ENCODE data around the gene ARMH3.
"Not testable (repeated sequence)": the region's sequence is repeated elsewhere in the genome, so short reads cannot be mapped to it uniquely, and the experiment has no call there.

Gene ARMH3

DNA sequence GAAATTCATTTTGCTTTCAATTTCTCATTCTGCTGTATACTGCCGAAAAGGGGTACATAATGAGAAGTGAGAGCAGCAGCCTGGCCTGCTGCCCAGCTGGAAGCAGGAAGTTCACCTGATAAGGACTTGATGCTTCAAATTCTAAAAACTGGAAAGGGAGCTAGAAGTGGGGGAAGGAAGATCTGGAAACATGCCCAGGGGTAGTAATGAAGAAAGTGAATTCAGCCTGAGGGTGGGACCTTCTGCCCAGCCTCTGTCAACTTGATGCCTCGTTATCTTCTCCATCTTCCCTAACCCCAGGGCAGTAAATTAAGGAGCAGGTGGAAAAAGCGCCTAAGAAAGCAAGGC is 69.4 kb downstream of the ARMH3 start:
- no peak for DNase-seq (ENCODE audit: low spot score)

DNA sequence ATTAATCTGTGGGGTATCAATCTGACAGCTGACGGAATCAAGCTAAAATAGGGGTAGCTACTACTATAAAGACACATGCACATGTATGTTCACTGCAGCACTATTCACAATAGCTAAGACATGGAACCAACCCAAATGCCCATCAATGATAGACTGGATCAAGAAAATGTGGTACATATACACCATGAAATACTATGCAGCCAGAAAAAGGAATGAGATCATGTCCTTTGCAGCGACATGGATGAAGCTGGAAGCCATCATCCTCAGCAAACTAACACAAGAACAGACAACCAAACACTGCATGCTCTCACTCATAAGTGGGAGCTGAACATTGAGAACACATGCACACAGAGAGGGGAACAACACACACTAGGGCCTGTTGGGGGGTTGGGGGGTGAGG is 75.3 kb downstream of the ARMH3 start:
- not testable (repeated sequence) for DNase-seq (ENCODE audit: low spot score)

DNA sequence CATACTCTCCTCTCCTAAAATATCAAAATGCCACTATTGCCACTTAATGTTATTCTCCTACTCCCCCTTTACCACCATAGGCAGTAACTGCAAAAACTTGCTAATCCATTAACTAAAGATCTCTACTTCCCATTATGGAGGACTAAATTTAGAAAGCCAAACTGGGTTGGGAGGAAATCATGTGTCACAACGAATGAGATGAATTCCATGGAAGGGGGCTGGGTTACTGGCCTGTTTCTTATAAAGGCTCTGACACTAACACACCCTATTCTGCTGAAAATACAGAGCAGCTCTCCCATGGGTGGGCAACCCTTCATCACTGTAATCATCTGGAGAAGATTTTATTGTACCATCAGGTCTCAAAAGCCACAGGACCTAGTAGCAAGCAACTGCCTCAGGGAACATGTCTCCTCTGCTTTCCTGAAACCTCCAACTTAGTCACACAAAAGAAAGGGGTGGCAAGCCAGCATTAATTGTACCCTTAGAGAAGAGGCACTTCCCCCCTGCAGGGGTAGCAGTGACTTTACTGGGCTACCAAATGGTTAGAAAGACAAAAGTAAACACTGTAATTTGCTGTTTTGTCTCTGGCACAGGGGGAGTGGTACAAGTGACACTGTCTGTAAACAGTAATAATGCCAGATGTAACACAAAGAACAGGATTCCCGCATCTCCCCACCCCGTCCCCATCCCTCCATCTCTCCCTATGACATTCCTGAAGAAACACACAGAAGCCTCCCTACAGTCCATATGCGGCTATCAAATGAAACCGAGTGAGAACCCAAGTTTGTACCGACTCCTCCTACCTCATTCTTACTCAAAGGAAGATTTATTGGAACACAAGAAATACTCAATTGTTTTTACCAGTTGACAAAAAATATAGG is 81.6 kb downstream of the ARMH3 start:
- DNase-seq (ENCODE audit: low spot score) = no peak

DNA sequence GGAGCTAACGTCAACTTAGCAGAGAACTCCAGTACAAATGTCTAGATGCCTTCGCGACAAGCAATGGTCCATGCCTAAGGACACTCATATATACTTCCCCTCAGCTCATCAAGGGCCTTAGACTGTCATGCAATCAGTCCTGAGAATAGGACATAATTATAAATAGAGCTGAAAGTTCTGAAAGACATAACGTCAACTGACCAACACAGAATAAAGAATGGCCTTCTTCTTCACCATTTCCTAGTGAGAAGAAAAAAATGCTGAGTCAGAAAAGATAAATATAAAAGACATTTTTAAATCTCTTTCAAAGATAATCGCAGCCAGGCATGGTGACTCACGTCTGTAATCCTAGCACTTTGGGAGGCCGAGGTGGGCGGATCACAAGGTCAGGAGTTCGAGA is 83.2 kb downstream of the ARMH3 start:
- DNase-seq (ENCODE audit: low spot score) = no peak

DNA sequence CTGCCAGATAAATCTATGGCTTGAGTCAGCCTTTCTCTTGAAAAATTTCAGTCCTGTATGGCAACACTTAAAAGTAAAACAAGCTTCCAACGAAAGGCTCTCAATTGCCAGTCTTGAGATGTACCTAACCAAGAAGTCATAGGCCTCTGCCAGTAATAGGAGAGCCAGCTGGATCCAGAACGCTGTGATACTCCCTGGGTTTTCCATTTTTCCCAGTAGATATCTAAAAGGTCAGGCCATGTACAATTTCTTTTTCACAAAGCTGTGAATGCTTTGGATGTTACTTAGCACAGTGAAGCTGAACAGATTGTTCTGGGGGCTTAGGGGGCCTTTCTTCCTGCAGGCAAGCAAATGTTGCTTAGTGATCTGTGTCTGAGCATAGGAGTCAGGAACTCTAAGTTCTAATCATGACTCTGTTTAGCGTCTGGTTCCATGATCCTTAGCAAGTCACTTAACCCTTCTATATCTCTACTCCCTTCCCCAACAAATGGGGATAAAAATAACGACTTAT is 86.5 kb downstream of the ARMH3 start:
- no peak for DNase-seq (ENCODE audit: low spot score)

DNA sequence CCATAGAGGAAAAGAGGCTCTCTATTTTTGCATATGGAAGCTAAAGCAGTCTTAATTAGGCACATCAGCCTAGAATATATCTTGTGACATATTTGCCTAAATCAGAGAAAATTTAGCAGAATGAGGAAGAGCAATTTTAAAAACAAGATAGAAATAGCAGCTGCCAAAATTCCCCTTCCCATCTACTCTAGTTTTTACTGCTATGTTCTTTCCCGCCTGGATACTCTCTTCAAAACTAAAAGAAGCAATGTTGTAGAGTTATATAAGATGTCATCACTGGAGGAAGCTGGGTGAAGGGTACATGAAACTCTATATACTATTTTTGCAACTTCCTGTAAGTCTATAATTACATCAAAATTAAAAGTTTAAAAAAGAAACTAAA is 87.0 kb downstream of the ARMH3 start:
- DNase-seq (ENCODE audit: low spot score) = no peak

DNA sequence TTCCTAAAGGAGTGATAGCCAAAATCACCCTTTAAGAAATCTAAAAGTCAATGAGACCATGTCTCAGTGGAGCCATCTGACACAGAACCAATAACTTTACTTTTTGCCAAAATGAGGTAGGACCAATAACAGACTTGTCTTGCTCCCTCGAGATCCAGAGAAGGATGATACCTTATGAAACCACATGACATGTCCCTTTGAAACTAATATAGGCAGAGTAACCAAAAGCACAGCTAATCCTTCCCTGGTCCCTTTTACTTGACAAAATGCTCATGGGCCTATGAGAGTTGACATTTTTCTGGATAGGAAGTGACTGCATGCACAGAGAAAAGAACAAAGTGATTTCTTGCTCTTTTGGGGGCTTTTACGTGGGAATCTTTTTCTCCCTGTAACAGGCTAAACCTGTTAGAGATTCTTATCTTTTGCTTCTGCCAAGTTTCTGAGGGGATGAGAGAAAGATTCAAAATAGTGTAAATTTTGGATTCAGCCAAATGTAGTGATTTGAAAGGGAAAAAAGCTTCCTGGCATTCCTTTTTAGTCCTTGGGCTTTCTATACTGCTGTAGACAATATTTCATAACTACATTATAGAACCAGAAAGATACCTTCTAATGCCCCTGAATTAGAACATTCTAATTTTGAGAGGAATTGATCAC is 87.6 kb downstream of the ARMH3 start:
- no peak for DNase-seq (ENCODE audit: low spot score)

DNA sequence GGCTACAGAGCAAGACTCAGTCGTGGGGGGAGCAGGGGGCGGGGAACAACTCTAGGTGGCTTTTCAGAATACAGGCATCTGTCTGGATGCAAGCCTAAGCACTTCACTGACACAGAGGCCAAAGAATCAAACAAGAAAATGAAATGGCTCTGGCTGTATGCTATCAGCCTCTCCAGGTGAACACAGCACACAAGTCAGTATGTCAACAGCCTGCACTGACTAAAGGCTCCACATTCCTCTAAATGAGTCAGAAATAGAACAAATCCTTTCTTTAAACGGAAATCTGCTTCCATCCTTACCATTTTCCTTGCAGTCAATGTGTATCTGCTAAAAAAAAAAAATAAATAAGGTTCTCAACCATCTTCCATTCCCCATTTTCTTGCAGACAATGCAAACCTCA is 88.3 kb downstream of the ARMH3 start:
- no peak for DNase-seq (ENCODE audit: low spot score)

DNA sequence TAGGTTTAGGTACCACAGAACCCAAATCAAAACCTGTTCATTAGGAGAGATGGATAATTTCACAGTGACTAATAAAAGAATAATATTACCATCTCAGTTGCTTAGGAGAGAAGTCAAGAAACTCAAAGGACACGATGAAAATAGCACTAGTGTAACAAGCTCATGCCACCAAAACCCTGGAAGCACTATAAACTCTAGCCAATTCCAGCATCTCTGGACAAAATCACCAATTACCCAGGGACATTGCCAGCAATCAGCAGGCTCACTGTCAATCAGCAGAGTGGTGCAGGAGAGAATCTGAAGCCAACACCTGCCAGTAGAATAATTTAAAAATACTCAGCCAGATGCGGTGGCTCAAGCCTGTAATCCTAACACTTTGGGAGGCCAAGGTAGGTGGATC is 88.9 kb downstream of the ARMH3 start:
- no peak for DNase-seq (ENCODE audit: low spot score)

DNA sequence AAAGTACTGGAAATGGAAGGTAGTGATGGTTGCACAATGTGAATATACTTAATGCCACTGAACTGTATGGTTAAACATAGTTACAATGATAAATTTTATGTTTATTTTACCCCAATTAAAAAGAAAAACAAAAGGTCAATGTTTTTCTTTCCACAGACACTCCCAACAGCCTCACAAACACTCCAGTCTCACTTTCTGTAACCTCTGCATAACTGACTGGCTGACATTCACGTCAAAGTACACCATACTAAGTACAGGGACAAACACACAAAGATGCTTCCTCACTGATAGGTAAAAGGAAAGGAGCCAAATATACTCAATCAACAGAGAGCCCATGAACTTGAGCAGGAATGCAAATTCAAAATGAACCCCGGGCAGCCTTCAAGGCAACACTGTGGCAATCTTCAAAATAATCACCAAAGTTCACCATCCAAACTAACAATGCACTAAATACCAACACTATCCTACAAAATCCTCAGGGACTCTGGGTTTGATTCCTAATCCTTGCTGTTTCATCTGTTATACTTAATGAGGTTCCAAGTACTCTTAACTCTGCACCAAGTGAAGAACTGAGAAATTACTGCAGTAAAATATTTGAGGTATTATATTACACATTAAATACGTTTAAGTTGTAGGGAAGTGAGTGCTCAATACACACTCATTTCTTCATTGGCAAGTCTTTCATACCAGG is 90.8 kb downstream of the ARMH3 start:
- no peak for DNase-seq (ENCODE audit: low spot score)

DNA sequence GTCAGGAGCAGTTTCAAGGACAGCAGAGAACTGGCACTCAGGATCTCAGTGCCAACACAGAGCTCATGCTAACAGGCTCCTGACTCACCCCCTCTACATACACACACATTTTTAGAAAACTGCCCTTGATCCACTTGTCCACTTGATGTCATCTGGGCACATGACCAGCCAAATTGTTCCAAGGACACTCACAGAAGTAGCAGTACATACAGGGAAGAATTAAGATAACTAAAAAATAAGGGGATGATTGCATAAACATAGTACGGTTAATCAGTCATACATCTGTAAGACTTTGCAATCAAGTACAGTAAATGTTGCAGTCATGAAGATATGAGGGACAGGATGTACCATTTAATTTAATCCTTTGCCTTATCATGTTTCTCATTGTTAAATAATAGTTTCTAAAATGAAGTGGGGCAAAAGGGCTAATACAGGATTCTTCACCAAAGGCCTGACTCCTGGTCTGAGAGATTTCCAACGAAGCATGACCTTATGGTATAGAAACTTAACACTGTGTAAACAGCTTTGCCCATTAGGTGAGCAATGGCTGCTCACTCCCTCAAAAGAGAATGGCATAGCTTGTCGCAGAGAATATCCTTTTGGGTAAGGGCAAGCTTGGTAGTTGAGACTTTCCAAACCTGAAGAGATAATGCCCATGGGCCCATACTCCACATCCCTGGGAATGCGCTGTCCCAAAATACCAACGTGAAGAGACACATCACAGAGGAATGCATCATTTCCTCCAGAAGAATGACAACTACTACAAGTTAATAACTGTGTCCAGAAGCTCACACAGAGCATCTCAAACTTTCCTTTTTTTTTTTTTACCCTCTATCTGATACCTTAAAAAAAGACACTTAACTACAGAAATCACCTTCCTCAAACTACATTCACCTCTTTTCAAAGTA is 94.1 kb downstream of the ARMH3 start:
- no peak for DNase-seq (ENCODE audit: low spot score)

DNA sequence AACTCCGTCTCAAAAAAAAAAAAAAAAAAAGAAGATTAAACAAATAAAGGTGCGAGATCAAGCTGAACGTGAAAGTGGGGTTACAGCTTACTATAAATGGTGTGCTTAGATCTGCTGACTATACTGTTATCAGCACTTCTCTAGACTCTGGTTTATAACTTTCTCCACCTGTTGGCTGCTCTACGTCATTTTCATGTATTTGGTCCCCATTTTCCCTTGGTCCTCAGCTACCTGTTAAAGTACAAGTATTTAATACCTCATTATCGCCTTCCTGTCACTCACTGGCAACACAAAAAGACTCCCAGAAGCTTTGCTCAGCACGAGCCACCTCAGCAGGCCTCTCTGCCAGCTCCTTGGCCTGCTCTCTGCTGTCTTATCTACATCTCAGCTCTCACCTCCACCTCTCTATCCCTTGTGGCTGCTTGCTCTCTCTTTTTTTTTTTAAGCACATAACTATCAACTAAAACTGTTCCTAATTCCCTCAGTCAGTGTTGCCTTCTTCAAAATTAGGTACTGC is 95.0 kb downstream of the ARMH3 start:
- DNase-seq (ENCODE audit: low spot score) = no peak

DNA sequence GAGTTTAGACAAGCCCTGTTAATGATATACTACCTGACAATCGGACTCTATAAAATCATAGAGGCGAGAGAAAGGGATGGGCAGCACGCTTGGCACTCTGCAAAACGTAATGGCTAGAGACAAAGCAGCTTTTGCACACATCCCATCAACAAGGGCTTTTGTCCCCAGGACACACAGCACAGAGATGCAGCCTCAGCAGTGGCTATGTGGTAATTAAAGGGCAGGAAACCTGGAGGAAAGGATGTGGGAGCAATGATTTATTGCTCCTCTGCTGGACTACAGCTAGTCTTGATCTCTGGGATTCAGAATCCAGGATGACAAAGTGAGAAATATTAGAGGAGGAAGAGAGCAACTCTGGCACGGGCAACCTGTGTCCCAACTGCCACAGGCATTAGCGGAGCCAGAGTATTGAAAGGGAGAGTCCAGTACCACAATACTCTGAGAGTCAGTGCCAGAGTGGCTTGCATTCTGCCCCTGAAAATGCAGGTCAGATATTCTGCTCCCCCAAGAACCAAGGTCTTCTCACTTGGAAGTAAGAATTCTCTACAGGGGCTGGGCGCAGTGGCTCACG is 96.5 kb downstream of the ARMH3 start:
- no peak for DNase-seq (ENCODE audit: low spot score)

DNA sequence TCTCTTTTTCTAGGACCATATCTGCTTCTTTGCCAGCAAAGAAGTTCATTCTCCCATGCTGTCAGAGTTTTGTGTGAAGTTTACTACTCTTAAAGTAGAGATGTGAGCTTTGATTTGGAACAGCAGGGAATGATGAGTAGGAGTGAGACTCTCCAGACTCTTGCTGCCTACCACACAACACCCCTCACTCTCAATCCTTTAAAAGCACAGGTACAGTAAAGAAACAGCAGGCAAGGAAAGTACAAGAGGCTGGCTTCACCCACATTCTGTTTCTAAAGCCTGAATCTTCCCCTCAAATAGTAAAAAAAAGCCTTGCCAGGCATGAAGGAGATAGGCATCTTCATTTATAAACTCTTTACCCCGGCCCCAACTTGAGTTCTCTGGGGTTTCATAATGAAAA is 97.3 kb downstream of the ARMH3 start:
- no peak for DNase-seq (ENCODE audit: low spot score)

DNA sequence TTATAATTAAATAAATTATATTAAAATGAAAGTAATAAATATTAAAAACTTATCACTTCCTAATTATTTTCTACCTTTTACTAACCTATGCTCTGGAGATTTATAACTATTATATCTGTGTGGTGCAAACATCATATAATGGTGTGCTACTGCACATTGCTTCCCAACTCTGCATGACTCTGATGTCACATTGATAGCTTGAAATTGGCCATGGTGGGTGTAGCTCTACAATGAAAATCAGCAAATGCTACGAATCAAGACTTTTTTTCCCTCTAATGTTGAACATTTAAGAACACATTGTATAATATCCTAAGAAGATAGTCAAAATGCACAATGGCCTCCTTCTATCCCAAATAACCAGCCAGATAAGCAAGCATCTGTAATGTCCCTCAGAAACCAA is 99.1 kb downstream of the ARMH3 start:
- DNase-seq (ENCODE audit: low spot score) = no peak

DNA sequence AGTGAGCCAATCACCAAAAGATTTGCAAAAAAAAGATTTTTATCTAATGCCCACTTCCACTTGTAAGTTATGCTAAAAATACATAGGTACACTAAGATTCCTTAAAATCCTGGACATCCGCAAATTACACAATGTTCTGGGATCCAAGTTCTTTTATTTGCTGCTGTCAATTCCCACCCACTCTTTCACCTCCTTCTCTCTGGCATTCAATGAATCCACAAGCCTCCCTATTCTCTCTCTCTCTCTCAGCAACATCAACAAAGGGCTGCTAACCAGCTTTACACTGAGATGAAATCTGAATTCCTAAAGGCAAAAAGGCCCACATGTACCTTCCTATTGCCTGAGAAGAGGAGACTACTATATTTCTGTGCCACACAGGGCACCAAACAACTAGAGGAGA is 99.9 kb downstream of the ARMH3 start:
- DNase-seq (ENCODE audit: low spot score) = no peak

DNA sequence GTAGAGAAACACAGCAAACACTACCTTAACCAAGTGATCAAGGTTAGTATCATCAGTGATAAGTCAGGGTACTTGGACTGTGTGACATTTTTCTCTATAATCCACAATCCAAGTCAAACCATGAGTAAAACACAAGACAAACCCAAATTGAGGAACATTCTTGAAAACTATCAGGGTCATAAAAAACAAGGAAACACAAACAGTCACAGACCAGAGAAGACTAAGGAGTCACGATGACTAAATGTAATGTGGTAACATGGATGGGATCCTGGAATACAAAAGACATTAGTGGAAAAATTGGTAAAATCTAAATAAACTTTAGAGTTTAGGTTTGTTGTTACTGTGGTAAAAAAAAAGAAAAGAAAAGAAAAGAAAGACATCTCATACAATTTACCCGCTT is 103.8 kb downstream of the ARMH3 start:
- DNase-seq (ENCODE audit: low spot score) = no peak

DNA sequence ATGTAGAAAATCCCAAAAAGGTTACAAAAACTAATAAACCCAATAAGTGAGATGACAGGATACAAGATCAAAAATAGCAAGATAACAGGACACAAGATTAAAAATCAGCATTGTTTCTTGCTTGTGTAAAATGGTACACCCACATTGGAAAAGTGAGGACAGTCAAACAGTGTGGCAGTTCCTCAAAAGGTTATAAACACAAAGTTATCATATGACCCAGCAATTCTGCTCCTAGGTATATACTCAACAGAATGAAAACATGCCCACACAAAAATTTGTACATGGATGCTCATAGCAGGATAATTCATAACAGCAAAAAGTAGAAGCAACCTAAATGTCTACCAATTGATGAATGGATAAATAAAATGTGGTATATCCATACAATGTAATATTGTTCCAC is 105.8 kb downstream of the ARMH3 start:
- no peak for DNase-seq (ENCODE audit: low spot score)

DNA sequence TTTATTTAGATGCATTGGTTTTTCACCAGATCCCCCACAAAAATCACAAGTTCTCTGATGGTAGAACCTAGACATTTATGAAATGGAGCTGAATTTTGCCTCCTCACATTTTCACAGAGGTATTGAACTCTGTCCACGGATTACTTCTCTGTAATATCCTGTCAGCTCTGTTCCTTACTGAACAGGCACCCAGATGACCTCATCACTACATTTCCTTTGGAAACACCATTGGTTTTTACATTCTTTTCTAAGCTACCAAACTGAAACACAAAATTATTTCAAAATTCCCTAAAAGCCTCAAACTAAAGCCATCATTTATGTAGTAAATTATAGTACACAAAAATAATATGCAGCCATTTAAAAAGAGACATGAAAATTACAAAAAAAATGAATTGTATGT is 114.1 kb downstream of the ARMH3 start:
- DNase-seq (ENCODE audit: low spot score) = no peak

DNA sequence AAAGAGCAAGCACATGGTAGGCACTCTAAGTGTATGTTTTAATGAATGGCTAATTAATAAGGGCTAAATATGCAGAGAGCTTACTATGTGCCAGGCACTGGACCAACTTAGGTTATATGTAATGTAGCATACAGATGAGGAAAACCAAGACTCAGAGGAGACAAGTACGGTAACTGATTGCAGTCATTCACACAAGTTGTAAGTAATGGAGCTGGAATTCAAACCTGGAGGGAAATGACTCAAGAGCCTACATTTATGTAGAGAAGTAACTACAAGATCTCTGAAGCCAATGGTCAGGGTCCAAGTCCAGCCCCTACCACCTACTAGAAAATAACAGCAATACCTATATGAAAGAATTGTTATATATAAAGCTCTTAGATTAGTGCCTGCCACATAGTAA is 115.1 kb downstream of the ARMH3 start:
- no peak for DNase-seq (ENCODE audit: low spot score)

DNA sequence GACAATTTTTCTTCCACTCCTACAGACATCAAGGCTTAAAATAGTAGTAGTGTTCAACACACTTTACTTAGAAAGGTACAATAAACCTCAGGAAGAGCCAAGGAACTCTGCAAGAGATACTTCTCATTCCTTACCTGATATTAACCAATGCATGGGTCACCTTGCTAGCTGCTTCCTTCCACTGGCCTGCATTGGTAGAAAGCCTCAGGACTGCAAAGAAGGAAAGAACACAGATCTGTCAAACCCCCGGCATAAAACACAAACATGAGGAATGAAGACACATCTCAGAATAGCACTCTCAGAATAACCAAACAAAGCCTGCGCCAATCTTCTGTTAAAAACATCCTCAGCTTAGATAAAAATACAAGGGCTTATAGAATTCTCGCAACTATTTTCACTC is 116.2 kb downstream of the ARMH3 start:
- no peak for DNase-seq (ENCODE audit: low spot score)

All from ecto neural progenitor cell (in vitro differentiated cells).